HG03442 (cell line): ENCODE data around the gene BCAS1.

Experiments
- ATAC-seq: cut with Tn5 transposase; IDR thresholded peaks from one replicate; pipeline ENCODE4 v1.9.1; 2021; ENCODE audit warnings: mild to moderate bottlenecking, moderate library complexity; ENCODE audit not compliant: unreplicated experiment

BCAS1 gene

DNA sequence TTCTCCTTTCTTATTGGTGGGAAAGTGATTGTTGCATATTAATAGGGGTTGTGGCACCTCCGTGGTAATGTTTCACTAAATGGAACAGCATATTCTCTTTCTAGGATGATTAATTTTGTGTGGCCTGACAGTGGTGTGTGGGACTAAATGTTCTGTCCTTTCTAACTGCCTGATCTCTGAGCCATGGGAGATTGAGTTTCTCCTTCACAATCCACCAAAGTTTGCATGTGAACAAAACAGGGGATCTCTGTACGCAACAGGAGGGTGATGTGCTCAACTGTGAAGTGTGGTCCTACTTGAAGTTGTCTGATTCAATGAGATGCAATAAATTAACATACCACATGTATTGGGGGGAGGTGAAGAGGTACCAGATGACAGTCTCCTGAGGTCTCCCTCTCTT is 19.3 kb downstream of the BCAS1 start:
- no peak for ATAC-seq

DNA sequence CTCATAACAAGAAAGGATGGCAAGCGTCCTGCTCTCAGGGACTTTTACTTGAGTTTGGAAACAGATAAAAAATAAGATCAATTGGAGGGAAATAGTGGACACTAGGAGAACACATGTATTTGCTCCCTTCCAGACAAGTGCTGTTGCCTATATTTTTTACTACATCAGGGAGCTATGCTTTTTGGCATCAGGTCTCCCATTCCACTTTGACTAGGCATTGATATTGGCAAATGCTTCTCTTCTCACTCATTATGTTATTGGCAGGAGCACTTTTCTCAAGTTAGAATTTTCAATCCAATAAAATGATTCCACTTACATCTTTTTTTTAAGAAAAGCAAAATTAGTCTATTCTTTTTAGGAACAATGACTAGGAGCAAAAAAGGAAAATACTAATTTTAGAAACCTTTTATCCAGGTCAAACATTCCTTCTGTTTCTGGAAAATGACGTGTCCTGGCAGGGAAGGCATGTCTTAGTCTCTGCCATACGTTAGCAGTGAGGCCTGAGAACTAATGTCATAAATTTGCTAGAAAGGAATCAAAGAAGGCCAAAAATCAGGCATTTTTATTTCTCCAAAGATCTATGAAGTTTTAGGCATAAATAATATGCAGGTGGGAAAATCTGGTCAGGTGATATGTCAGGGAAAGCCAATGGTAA is 21.4 kb downstream of the BCAS1 start:
- ATAC-seq: no peak

DNA sequence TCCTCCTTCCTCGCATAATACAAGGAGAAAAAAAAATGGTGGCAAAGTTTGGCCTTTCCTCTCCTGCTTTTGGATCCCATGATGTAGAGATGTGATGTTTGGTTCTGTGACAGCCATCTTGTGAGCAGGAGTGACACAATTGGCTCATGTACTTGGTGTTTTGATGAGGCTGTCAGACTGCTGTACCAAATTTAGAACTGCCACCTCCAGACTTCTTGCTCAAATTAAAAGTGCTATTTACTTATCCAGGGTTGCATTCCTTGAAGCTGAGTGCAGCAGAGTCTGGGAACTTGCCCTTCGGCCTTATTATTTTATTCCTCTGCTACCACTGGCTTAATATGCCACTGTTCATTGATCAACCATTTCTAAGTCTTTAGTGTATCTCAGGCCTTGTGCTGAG is 21.9 kb downstream of the BCAS1 start:
- no peak for ATAC-seq

DNA sequence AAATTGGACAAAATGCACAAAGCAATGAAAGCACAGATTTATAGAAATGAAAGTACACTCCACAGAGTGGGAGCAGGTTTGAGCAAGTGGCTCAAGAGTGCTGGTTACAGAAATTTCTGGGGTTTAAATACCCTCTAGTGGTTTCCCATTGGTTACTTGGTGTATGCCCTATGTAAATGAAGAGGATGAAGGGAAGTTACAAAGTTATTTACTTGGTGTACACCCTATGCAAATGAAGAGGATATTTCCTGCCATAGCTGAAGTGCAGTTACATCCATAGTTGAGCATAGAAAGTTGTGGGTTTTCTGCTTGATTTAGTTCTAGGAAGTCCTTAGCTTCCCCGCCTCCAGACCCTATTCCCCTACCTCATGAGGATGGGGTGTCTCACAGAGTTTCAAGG is 22.7 kb downstream of the BCAS1 start:
- no peak for ATAC-seq

DNA sequence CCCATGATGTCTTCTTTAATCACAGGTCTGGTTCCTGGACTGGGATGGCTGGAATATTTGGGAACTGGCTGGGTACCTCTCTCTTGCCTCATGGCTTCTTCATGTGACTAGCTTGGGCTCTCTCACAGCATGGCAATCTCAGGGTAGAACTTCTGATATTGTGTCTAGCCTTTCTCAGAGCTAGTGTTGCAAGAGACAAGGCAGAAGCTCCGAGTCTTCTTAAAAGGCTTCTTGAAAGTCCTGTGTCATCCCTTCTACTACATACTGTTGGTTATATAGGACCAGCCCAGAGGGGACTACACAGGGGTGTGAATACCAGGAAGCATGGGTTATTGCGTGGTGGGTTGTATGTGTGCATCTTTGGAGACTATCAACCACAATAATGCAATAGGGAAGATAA is 23.3 kb downstream of the BCAS1 start:
- no peak for ATAC-seq

DNA sequence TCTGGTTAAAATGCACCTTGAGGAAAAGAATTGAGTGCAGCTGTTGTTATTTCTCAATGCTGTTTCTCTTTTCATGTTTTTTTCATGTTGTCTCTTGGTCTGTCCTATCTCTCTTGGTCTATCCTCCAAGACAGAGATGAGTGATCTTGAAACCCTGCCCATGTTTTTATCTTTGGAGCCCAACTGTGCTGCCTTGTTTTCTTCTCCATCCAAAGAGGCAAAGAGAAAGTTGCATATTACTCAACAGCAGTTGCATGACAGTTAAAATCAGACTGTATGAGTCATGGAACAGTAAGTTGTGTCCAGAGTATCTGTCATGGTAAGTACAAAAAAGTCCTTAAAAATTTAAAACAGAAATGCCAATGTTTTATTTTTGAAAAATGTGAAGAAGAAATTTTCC is 26.2 kb downstream of the BCAS1 start:
- ATAC-seq: peak; percentile 82

DNA sequence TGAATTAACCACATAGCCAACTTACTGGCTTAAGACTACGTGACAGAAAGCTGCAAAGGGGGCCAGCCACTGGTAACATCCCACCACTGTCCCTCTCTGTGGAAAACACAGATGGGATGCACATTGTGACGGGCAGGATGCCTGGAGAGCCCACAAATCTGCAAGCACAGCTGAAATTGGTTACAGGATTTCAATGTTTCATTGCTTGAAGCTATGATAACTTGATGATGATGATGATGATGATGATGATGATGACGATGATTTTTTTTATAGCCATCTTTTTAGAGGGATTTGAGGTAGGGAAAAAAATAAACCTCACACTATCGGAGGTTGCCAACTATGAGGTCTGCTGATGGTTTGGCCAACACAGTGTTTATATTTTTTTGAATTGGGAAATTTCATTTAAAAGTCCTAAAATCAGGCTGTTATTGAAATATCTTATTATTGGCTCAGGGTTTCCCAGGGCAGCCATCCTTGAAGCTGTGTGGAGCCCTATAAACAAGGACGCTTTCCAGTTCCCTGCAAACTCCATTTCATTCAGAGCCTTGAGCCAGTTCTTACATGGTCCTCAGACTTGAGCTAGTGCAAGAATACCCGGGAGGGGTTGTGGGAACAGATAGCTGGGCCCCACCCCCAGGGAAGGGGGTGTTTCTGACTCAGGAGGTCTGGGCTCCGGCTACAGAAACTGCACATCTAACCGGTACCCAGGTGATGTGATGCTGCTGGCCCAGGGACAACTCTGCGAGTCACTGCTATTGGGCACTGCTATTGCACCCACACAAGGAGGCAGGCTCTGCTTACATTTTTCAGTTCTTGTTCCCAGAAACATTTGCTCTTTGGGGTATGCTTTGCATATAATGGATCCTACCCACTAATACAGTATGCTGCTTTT is 27.1 kb downstream of the BCAS1 start:
- ATAC-seq: no peak

DNA sequence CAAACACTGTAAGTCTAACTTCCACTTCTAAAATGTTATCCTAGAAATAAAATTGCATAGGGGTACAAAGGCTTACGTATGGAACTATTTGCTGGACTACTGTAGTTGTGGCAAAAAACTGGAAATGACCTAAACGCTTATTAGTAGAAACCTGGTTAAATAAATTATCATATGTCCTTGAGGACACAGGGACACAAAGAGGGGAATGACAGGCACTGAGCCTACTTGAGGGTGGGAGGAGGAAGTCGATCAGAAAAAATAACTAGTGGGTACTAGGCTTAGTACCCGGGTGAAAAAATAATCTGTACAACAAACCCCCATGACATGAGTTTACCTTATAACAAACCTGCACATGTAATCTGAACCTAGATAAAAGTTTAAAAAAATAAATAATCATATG is 28.4 kb downstream of the BCAS1 start:
- ATAC-seq: no peak

DNA sequence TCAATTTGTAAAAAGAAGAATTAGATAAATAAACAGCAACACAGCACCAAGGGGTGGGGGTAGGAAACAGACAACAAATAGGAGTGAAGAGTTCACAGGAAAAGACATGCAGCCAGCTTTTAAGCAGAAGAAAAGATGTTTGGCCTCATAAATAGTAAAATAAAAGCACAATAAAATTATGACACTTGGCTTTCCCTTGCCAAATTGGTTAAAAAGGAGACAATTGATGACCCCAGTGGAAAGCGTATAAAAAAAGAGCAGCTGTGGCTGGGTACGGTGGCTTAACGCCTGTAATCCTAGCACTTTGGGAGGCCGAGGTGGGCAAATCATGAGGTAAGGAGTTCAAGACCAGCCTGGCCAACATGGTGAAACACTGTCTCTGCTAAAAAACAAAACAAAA is 29.1 kb downstream of the BCAS1 start:
- no peak for ATAC-seq

DNA sequence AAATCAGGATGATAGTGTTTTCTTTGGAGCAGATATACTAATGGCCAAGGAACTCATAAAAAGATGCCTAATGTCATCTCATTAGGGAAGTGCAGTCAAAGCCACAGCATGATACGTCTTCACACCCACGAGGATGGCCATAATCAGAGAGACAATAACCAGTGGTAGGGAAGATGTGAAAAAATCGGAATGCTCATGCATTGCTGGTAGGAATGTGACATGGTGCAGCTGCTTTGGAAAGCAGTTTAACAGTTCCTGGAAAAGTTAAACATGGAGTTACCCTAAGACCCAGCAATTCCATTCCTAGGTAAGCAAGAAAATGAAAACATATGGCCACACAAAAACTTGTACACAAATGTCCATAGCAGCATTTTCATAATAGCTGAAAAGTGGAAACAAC is 29.9 kb downstream of the BCAS1 start:
- ATAC-seq: no peak

DNA sequence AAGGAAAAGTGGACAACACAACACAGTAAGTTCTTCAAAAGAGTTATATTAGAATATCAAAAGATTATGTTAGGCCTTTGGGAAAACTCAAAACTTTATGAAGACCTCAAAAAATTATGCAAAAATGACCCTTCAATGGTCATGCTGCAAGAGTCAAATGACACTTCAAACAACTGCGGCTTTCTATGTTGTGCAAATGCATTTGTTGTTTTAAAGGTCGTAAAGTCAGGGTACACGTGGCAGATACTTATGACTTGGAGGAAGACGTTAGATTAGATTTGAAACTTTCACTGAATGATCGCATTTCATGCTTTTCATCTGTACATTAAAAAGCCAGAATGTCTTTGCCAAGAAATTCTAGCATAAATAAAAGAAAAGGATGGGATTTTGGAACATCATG is 31.4 kb downstream of the BCAS1 start:
- ATAC-seq: no peak

DNA sequence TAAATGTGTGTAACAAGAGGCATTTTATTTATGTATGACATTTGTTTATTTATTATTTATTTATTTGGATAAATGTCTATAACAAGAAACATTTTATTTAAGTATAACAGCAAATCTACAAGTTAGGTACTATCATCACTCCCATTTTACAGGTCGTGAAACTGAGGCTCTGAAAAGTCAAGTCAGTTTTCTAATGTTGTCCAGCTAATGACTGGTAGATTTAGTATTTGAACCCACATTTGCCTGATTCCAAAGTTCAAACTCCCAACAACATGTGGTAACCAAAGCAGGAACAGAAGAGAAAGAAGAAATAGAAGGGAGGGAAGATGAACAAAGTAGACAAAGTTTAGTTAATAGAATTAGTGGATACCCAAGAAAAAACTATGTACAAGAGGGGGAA is 32.9 kb downstream of the BCAS1 start:
- ATAC-seq: no peak

DNA sequence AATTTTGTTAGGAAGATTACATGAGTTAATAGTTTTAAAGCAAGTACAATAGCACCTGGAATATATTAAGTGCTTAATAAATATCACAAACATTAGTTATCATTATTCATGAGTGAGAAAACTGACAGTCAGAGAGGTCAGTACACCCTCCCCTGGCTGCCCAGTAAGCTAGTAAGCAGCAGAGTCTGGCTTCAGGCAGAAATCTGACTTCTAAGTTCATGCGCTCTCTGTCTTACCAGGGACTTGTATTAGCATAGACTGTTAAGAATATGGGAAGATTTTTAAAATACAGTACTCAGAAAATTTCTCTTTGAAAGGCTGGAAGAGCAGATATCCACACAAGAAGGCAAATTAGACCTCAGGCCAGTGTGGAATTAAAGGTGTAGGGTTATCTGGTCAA is 40.8 kb downstream of the BCAS1 start:
- no peak for ATAC-seq

DNA sequence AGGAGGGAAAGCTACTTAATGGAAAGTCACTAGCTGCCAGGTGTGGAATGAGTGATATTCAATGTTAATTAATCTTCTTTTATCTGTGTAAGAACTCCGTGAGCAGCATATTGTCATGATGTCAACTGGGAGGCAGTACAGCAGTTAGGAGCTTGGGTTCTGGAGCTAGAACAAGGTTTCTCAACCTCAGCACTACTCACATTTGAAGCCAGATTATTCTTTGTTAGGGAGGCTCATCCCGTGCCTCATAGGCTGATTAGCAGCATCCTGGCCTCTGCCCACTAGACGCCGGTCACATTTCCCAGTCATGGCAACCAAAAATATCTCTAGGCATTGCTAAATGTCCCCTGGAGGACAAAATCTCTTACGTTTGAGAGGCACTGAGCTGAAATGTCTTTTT is 41.2 kb downstream of the BCAS1 start:
- no peak for ATAC-seq

DNA sequence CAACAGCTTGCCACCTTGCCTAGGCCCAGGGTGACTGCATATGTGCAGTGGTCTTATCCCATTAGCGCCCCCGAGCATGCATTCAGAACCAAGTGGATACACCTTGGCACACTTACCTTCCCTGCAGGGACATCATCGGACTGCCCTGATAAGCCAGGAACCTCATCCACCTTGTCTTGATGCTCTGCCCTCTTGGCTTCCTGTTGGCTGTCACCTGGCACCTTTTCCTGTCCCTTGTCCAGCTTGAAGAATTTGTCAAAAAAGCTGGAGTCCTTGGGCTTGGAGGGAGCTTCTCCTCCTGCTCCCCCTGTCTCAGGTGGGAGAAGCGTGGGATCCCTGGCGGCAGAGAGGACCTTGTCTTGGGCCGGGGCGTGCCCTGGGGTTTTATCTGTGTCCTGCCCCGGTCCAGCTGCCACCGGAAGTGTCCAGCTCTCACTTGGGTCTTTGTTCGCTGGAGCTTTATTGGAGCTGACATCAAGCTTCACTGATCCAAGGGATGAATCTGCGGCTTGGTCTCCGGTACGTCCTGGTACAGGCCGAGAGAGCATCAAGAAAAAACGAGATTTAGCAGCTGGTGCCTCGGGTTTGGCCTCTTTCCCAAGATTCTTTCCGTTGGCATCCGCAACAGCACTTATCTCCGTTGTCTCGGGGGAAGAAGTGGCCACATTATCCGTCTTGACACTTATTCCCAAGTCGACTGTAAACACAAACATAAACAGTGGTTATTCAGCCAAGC is 42.0 kb downstream of the BCAS1 start:
- ATAC-seq: no peak

DNA sequence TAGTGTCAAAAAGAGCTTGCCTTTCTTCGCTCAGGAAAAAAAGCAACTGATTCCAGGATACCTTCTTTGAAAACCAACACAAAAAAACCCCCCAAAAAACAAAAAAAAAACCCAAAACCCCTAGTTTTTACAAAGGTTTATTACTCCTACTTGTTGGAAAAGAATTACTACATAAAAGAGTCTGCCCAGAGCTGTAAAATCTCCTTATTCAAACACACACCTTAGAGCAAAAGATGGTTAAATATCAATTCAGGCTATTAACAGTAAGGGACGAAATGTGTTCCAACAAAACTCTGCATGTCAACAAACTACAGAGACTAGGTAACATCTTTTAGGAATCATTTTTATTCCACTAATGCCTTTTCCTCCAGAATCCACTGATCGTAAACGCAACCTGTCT is 42.7 kb downstream of the BCAS1 start:
- ATAC-seq: no peak

DNA sequence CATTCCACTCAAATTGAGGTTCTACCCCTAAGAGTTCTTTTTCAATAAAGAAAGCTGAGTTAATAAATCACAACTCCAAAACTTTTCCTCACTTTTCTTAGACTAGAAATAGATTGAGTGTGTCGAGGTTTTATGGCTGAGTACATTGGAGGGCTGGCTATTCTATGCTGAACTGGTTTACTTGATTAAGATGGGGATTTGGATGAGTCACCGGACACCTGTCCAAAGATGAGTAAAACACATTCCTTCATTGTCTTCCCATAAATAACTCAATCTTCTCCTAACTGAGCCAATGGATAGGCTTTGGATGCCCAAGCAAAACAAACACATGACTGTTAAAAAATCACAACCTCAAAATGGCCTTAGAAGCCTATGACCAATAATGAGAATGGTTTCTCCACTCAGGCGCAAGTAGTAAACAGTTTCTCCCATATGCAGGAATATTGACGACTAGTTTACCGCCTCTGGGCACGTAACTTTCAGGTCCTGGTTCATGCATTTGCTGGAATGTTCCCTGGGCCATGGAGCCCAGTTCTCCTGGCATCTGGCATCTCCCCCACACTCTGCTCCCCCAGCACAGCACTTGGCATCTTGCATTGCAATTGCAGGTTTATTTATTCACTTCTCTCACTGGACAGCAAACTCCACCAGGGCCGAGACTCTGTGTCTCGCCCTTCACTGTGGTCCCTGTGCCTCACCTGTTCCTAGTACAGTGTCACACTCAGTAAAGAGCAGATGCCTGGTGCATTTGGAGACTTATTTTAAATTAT is 43.9 kb downstream of the BCAS1 start:
- ATAC-seq: no peak

DNA sequence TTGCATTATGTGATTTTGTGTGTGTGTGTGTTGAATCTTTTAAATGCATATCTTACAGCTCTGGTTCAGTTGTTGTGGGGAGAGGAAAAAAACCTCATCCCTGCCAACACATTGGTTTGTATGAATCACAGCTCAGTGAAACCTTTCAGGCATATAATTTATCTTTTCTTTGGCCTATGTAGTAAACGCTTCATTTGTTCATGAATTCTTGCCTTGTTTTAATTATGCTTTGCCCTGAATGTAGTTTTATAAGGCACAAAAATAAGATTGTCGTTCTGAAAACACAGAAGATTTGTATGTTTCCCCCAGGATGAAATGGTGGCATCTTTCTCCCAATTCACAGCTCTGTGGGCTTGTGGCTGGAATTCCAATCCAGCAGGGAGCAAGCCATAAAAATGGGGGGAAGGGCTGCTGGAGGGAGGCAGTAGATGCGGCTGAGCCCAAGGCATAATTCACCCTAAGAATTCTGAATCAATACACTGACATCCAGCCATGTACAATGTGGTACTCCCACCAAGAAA is 45.1 kb downstream of the BCAS1 start:
- no peak for ATAC-seq

DNA sequence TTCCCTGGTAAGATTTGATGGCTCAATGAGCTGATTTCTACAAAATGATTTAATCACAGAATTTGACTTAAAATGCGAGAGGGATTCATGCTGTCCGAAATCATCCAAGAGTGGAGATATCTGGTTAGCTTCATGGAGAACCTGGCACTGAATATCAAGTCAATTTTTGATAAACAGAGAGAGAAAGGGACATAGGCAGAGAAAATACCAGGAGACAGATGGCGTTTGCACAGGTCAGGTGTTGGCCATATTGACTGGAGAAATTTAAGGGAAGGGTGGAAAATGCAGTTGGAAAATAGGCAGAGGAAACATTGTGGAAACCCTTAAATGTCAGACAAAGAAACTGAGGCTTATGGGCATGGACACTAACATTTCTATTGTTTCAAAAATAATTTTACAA is 47.0 kb downstream of the BCAS1 start:
- ATAC-seq: no peak

DNA sequence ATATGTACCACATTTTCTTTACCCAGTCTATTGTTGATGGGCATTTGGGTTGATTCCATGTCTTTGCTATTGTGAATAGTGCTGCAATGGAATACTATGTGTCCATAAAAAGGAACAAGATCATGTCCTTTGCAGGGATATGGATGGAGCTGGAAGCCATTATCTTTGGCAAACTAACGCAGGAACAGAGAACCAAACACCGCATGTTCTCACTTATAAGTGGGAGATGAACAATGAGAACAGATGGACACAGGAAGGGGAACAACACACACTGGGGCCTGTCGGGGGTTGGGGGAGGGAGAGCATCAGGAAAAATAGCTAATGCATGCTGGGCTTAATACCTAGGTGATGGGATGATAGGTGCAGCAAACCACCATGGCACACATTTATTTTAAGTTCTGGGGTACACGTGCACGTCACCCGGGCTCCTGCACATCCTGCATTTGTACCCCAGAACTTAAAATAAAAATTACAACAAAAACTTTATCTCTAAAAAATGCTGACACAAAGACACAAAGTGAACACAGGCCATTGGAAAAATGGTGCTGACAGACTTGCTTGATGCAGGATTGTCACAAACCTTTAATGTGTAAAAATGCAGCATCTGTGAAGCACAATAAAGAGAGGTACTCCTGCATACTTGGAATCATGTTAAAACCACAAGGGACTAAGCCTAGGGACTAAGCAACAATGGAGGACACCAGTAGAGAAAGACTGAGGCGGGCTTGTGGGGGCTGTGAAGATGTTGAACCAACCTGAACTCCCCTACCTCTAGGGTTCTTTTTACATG is 48.8 kb downstream of the BCAS1 start:
- ATAC-seq: no peak
